ENCODE data around the gene CBX1.
A peak's percentile ranks its signal among the peaks of the same experiment; 100 is the strongest.
"Not testable (repeated sequence)": the region's sequence is repeated elsewhere in the genome, so short reads cannot be mapped to it uniquely, and the experiment has no call there.

The CBX1 gene

GRCh38 chr17:48053758-48054237 lies 47.5 kb downstream of the CBX1 start:
- no peak for DNase-seq (ENCODE audit: low read depth in 2 of 3, low spot score in 1 of 3)

DNA sequence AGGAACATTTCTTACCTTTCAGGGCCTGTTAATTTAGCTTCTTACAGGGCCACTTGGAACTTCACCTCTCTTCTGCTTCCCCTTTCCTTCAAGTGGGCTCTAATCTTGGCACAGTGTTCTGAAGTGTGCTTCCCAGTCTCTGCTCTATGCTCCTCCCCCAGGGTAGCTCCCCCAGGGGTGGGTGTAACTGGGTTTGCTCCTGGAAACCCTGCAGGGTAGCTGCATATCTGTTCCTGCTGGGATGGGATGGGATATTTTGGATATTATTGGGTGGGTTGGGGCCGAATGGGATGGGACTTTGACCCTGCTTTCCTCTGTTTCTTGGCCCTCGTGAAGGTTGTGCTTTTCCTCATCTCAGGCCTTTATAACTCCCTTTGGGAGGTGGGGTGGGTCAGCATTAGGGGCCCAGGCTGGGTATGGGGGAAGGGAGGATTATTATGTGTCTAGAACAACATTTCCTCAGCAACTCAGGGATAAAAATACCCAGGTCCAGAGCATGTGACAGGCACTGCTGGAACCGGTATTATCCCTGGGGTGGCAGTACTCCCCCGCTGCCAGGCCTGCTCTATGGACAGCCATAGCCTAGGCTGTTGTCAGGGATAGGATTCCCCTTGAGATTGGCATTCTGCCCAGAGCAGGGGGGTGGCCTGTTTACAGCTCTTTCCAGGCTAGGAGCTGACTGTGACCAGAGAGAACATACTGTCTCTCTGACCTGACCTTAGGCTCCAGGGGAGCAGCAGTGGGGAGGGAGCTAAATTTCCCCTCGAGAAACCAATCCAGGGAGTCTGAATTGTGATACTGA lies 48.1 kb downstream of the CBX1 start:
- no peak for DNase-seq (ENCODE audit: low read depth in 2 of 3, low spot score in 1 of 3)

GRCh38 chr17:48051706-48052486 lies 49.4 kb downstream of the CBX1 start:
- DNase-seq (ENCODE audit: low read depth in 2 of 3, low spot score in 1 of 3) = no peak

- no peak for DNase-seq (ENCODE audit: low read depth in 2 of 3, low spot score in 1 of 3)
Observed at GRCh38 chr17:48051283-48051682, 50.0 kb downstream of the CBX1 start.

- DNase-seq (ENCODE audit: low read depth in 2 of 3, low spot score in 1 of 3) = peak in 1 of 3 donors; percentile 59
Observed at GRCh38 chr17:48048384-48049126, 52.7 kb downstream of the CBX1 start.

DNA sequence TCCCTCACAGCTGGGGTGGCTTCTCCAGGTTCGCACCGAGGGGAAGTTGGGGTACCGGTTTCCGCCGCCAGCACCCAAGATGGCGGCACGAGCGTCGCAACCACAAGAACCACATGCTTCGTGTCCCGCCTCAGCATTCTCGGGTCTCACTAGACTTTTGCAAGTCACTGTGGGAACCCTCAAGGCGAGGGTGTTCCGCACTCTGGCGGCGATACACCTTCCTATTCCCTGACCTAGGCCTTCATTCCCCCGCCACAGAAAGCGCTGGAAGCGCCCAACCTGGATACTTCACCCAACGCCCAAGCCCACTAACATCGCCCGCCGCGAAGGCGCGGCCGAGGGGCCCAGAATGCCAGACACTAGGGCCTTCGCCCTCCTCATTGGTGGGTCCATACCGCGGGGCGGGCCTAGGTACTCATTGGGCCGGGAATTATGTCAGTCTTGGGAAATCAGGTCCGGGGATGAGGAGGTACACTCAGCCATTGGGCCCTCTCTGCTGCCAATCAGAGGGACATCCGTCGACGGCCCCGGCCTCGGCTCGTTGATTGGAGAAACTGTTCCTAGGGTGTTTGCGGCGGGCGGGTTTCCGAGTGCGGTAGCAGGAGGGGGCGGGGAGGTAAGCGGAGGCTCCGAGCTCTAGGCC lies 53.4 kb downstream of the CBX1 start, which contains the start of gene NFE2L1:
Gene NFE2L1, plus strand, starts transcription at position 619 of the 643 bp plus-strand sequence. CDS start 2,760 bp downstream, outside the sequence.
- peak; percentile 97 to 98 (median 97) for DNase-seq (ENCODE audit: low read depth in 2 of 3, low spot score in 1 of 3)

GRCh38 chr17:48047113-48047740 lies 54.1 kb downstream of the CBX1 start:
- no peak for DNase-seq (ENCODE audit: low read depth in 2 of 3, low spot score in 1 of 3)

GRCh38 chr17:48046296-48046695 lies 55.0 kb downstream of the CBX1 start:
- no peak for DNase-seq (ENCODE audit: low read depth in 2 of 3, low spot score in 1 of 3)

- DNase-seq (ENCODE audit: low read depth in 2 of 3, low spot score in 1 of 3) = no peak
Observed at GRCh38 chr17:48045316-48046001, 55.8 kb downstream of the CBX1 start.

DNA sequence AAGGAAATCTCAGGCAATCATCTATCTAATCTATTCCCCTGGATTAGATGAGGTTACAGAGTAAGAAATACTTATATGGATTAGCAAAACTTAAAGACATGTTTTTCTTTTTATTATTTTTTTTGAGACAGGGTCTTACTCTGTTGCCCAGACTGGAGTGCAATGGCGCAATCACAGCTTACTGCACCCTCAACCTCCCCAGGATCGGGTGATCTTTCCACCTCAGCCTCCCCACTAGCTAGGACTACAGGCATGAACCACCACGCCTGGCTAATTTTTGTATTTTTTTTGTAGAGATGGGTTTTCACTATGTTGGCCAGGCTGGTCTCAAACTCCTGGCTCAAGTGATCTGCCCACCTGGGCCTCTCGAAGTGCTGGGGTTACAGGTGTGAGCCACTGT lies 56.4 kb downstream of the CBX1 start:
- DNase-seq (ENCODE audit: low read depth in 2 of 3, low spot score in 1 of 3) = no peak

GRCh38 chr17:48043176-48043575 lies 58.1 kb downstream of the CBX1 start:
- DNase-seq (ENCODE audit: low read depth in 2 of 3, low spot score in 1 of 3) = no peak

- no peak for DNase-seq (ENCODE audit: low read depth in 2 of 3, low spot score in 1 of 3)
Observed at GRCh38 chr17:48038687-48039086, 62.6 kb downstream of the CBX1 start.

- DNase-seq (ENCODE audit: low read depth in 2 of 3, low spot score in 1 of 3) = no peak
Observed at GRCh38 chr17:48037838-48038323, 63.4 kb downstream of the CBX1 start.

GRCh38 chr17:48037036-48037837 lies 64.0 kb downstream of the CBX1 start, which contains the start of gene COPZ2:
TSS of gene COPZ2 (minus strand) at chr17:48037797. CDS start at chr17:48037777, 20 bp downstream.
- DNase-seq (ENCODE audit: low read depth in 2 of 3, low spot score in 1 of 3) = peak in 2 of 3 donors; percentile 51 to 53

DNA sequence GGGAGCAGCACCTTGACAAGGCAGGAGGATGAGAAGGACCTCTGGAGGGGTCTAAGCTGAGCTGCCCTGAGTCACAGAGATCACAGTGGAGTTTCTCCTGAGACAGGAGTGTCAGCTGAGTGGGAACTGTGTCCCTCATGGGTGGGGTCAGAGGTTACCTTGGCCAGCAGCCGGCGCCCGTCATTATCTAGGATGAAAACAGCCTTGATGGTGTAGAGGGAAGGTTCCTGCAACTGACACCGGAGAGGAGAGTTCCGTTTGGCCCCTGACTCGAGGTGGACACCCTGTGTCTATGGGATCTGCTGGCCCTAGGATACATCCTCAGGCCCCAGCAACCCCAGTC lies 64.6 kb downstream of the CBX1 start:
- no peak for DNase-seq (ENCODE audit: low read depth in 2 of 3, low spot score in 1 of 3)

- DNase-seq (ENCODE audit: low read depth in 2 of 3, low spot score in 1 of 3) = not testable (repeated sequence)
Observed at GRCh38 chr17:48034734-48035133, 66.5 kb downstream of the CBX1 start.

GRCh38 chr17:48031966-48032365 lies 69.3 kb downstream of the CBX1 start:
- no peak for DNase-seq (ENCODE audit: low read depth in 2 of 3, low spot score in 1 of 3)

DNA sequence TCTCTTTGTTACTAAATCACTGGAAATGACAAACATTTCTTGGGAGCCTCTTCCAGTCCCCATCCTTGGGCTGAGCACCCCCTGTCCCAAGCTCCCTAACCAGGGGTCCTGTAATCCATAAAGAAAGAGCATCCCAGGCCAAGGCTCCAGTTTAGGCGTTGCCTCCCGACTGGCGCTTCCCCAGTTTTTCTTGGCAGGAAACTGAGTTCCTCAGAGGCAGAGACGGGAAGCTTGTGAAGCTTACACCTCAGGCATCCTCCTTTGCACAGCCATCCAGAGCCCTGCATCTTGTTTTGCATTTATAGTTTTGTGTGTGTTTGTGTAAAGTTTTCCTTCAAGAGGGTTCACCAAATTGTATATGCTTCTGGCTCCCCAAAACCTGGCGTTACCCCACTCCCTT lies 70.7 kb downstream of the CBX1 start:
- no peak for DNase-seq (ENCODE audit: low read depth in 2 of 3, low spot score in 1 of 3)

DNA sequence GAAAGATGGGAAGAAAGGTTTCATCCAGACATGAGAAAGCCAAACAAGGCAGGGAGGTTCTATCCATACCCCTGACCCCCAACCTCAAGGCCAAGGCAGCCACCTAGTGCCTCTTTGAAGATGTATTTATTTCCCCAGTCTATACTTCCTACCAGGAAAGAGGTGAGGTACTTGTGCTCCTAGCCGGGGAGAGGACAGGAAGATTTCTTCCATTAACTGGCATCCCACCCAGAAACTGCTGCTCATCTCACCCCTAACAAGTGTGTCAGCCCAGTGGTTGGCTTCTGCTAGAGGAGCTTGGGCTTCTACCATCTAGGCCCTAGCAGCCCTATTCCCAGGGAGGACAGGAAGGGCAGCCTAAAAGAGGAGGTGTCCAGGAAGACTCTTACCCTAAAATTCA lies 72.5 kb downstream of the CBX1 start:
- no peak for DNase-seq (ENCODE audit: low read depth in 2 of 3, low spot score in 1 of 3)
